ENCODE data around the gene EXOC6B.

GRCh38 chr2:72182547-72182946 is 643.3 kb downstream of the EXOC6B start:
- TF ChIP-seq CTCF (IDR thresholded peaks at IDR 0.05; ENCODE audit: borderline replicate concordance, extremely low read depth, low read length, poor library complexity, severe bottlenecking) (no peak), EZH2 (IDR thresholded peaks at IDR 0.05; ENCODE audit: borderline replicate concordance, low read depth, low read length, severe bottlenecking) (no peak)
